Measurements from ENCODE around the gene HMGXB3. TPM values are rescaled to one million over a fixed set of nuclear protein-coding genes. Genes with fewer than 3 reads are reported as not detected.

HMGXB3 gene
- total RNA-seq, 2 experiments from 2014 or later: 30.4 to 32.6 TPM

GRCh38 chr5:150073086-150073625 is 72.6 kb downstream of the HMGXB3 start:
- H3K27ac Mint-ChIP-seq: no peak overlapping the region
- ChIA-PET CTCF (no interaction called here), POLR2A (no interaction called here)
- no peak for ATAC-seq
- intact Hi-C loops (cut with micrococcal nuclease): no loop called here
- DNase-seq: no peak
- H3K27me3 Mint-ChIP-seq: no peaks in the 10 kb centered on the region
- TF ChIP-seq, protein P1, sequence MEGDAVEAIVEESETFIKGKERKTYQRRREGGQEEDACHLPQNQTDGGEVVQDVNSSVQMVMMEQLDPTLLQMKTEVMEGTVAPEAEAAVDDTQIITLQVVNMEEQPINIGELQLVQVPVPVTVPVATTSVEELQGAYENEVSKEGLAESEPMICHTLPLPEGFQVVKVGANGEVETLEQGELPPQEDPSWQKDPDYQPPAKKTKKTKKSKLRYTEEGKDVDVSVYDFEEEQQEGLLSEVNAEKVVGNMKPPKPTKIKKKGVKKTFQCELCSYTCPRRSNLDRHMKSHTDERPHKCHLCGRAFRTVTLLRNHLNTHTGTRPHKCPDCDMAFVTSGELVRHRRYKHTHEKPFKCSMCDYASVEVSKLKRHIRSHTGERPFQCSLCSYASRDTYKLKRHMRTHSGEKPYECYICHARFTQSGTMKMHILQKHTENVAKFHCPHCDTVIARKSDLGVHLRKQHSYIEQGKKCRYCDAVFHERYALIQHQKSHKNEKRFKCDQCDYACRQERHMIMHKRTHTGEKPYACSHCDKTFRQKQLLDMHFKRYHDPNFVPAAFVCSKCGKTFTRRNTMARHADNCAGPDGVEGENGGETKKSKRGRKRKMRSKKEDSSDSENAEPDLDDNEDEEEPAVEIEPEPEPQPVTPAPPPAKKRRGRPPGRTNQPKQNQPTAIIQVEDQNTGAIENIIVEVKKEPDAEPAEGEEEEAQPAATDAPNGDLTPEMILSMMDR (IDR thresholded peaks at IDR 0.05): no peak
- H3K36me3 Mint-ChIP-seq (ENCODE audit: low read depth): no peaks in the 10 kb centered on the region
- no peaks in the 10 kb centered on the region for H3K4me1 Mint-ChIP-seq (ENCODE audit: low read depth)
- no peak overlapping the region for H3K4me3 Mint-ChIP-seq
- no peaks in the 10 kb centered on the region for H3K9me3 Mint-ChIP-seq

DNA sequence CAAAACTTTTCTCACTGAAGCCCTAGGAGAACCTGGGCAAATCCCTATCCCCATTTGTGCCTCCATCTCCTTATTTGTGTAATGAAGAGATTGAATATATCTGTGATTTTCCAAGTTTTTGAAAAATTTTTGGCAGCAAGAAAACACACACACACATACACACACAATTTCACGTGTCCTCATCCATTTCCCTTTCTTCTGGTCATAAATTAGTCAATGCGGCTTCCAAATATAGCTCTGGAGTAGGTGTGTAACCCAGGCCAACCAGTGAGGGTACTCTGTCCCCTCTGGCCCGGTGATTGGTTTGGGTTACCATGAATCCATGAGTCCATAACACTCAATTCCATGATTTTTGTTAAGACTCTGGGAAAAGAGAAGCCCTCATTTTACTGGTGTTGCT is 73.1 kb downstream of the HMGXB3 start:
- ChIA-PET POLR2A (no interaction called here), CTCF (no interaction called here)
- Mint-ChIP-seq H3K27me3 (no peaks in the 10 kb centered on the region), H3K4me3 (no peak overlapping the region), H3K4me1 (ENCODE audit: low read depth) (no peaks in the 10 kb centered on the region), H3K36me3 (ENCODE audit: low read depth) (no peaks in the 10 kb centered on the region), H3K9me3 (no peaks in the 10 kb centered on the region), H3K27ac (no peak overlapping the region)
- DNase-seq: no peak
- intact Hi-C loops (cut with micrococcal nuclease): no loop called here
- TF ChIP-seq, protein P1 (IDR thresholded peaks at IDR 0.05): no peak
- no peak for ATAC-seq

- CTCF ChIA-PET: interaction anchor here (0.8 kb wide), 1 partner anchor 135 kb away, joined by 3 read pairs; no protein-coding TSS in a partner anchor
These were observed 74.7 kb downstream of the HMGXB3 start for GRCh38 chr5:150075233-150075632.

GRCh38 chr5:150075806-150076205 is 75.3 kb downstream of the HMGXB3 start:
- Mint-ChIP-seq H3K4me3 (no peak overlapping the region), H3K36me3 (ENCODE audit: low read depth) (no peaks in the 10 kb centered on the region), H3K27me3 (peaks cover 3% of the 10 kb centered on the region), H3K9me3 (no peaks in the 10 kb centered on the region), H3K4me1 (ENCODE audit: low read depth) (no peaks in the 10 kb centered on the region), H3K27ac (no peak overlapping the region)
- intact Hi-C loops (cut with micrococcal nuclease): no loop called here
- TF ChIP-seq, protein P1 (IDR thresholded peaks at IDR 0.05): no peak
- CTCF ChIA-PET: interaction anchor here (0.8 kb wide), 1 partner anchor 134 kb away, joined by 3 read pairs; no protein-coding TSS in a partner anchor
- POLR2A ChIA-PET: no interaction called here
- no peak for ATAC-seq
- no peak for DNase-seq

More at GRCh38 chr5:150075233-150075632, 74.7 kb downstream of the HMGXB3 start:
- Mint-ChIP-seq H3K9me3 (no peaks in the 10 kb centered on the region), H3K4me3 (no peak overlapping the region), H3K4me1 (ENCODE audit: low read depth) (no peaks in the 10 kb centered on the region), H3K27me3 (peaks cover 3% of the 10 kb centered on the region), H3K36me3 (ENCODE audit: low read depth) (no peaks in the 10 kb centered on the region), H3K27ac (no peak overlapping the region)
- DNase-seq (no peak), ATAC-seq (no peak)
- TF ChIP-seq, protein P1 (IDR thresholded peaks at IDR 0.05): no peak
- POLR2A ChIA-PET: no interaction called here
- intact Hi-C loops (cut with micrococcal nuclease): no loop called here

DNA sequence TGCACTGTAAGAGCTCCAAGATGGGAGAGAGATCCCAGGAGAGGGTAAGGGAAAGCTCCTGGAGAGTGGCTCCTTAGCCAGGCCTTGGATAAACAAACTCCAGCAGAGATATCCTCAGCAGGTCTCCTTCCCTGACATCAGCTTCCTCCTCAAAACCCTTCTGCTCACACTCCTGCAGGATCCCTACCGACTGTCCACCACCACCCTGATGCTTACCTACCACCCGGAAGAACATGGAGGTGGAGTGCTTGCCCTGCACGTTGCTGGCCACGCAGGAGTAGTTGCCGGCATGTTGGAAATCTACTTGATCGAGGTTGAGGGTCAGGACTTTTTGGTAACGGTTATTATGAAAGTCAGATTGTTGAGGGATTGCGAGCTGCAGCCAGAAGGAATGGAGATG is 76.5 kb downstream of the HMGXB3 start:
- peaks cover 8% of the 10 kb centered on the region for H3K4me1 Mint-ChIP-seq (ENCODE audit: low read depth)
- intact Hi-C loops (cut with micrococcal nuclease): no loop called here
- no peak for ATAC-seq
- H3K9me3 Mint-ChIP-seq: no peaks in the 10 kb centered on the region
- TF ChIP-seq, protein P1 (IDR thresholded peaks at IDR 0.05): no peak
- no peaks in the 10 kb centered on the region for H3K36me3 Mint-ChIP-seq (ENCODE audit: low read depth)
- no peak overlapping the region for H3K27ac Mint-ChIP-seq
- H3K27me3 Mint-ChIP-seq: peaks cover 5% of the 10 kb centered on the region
- ChIA-PET CTCF (interaction anchor here (1.0 kb wide), 1 partner anchor 86 kb away, joined by 3 read pairs; no protein-coding TSS in a partner anchor), POLR2A (no interaction called here)
- no peak overlapping the region for H3K4me3 Mint-ChIP-seq
- no peak for DNase-seq
